Cardiac fibroblast (primary cell): ENCODE measurements around the gene COL19A1.

Source experiments
- DNase-seq, 2 donors: peaks; one replicate each; pipeline versions ENCODE4 v3.0.0 to v3.0.0-alpha.2; 2010; ENCODE audit warnings: low read depth in 2 of 2
- H3K4me3 ChIP-seq, 2 donors: replicated peaks in 1 of 2; 1 replicate in 1 of 2; 2 replicates in 1 of 2; pipeline ENCODE4 v1.5.1; 2011; ENCODE audit warnings: low read depth in 2 of 2, low read length in 2 of 2, mild to moderate bottlenecking in 2 of 2, moderate library complexity in 1 of 2
- TF ChIP-seq, protein P1 (sequence below): IDR thresholded peaks from one replicate; pipeline ENCODE4 v1.5.1; 2011; ENCODE audit warnings: low read depth, mild to moderate bottlenecking, low read length, inconsistent platforms

Gene COL19A1

DNA sequence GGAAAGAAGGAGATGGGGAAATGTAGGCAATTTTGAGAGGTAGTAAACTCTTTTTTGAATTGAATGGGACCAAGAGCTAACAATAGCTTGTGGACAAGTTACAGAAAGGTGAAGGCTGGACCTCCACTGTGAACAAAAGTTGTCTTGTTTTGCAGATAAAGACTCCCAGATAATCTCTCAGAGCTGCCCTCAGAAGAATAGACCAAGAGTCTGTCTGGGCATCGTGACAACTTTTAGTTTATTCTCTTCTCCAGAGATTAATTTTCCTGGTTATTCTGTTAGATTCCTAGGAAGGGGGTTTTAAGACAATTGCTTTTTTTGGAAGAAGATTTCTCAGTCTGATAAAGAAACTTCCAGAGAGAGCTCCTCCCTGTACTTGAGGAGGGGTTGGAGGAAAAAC is 161.9 kb downstream of the COL19A1 start:
- TF ChIP-seq, protein P1, sequence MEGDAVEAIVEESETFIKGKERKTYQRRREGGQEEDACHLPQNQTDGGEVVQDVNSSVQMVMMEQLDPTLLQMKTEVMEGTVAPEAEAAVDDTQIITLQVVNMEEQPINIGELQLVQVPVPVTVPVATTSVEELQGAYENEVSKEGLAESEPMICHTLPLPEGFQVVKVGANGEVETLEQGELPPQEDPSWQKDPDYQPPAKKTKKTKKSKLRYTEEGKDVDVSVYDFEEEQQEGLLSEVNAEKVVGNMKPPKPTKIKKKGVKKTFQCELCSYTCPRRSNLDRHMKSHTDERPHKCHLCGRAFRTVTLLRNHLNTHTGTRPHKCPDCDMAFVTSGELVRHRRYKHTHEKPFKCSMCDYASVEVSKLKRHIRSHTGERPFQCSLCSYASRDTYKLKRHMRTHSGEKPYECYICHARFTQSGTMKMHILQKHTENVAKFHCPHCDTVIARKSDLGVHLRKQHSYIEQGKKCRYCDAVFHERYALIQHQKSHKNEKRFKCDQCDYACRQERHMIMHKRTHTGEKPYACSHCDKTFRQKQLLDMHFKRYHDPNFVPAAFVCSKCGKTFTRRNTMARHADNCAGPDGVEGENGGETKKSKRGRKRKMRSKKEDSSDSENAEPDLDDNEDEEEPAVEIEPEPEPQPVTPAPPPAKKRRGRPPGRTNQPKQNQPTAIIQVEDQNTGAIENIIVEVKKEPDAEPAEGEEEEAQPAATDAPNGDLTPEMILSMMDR: no peak
- H3K4me3 ChIP-seq: no peak overlapping the region
- no peak for DNase-seq

- TF ChIP-seq, protein P1: no peak
- H3K4me3 ChIP-seq: no peak overlapping the region
- no peak for DNase-seq
These were observed 162.6 kb downstream of the COL19A1 start for GRCh38 chr6:70028926-70029325.

DNA sequence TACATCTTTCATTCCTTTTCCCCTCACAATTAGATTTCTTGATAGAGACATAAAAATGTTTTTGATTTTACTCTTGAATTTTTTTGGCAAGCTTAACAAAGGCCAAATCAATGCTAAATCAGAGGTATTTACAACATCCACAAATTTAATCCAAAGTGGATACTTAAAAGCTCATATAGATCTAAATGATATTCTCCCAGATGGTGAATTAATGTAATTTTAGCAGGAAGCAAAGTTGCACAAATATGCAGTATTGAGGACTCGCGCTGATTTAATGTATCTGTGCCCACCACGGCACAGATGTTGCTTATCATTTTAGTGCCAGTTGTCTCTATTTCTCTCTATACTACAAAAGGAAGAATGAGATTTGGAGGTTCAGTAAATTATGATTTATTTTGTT is 167.4 kb downstream of the COL19A1 start:
- TF ChIP-seq, protein P1: no peak
- H3K4me3 ChIP-seq: no peak overlapping the region
- DNase-seq: no peak

DNA sequence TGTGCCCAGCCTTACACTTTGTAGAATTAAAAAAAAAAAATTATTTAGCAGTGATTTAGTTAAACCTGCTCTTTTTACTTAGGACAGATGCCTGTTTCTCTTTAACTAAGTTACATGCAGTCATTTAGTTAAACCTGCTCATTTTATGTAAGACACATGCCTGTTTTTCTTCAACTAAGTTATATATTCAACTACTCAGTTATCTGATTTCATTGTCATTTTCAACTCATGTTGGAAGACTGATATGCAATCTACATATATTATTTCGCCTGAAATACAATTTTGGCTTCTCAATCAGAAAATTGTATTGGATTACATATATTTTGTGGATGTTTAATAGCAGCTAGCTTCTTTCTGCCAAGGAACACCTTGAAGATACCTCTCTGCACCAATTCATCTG is 171.1 kb downstream of the COL19A1 start:
- no peak for DNase-seq
- TF ChIP-seq, protein P1: no peak
- no peak overlapping the region for H3K4me3 ChIP-seq

DNA sequence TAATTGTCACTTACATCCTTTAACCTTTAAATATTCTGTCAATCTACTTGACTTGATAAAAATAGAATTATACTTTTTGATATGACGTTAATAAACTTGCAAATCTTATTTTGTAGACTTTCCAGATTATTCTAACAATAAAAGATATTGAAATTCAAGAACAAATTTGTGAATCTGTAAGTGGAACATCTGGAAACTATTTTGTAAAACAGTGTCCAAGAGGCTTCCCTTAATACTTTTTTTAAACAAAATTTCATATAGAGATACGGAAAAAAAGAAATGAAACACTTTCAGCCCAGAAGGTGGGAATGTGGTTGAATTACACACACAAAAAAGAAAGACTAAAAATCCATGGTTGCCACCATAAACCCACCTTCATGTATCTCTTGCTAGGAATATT is 174.4 kb downstream of the COL19A1 start:
- TF ChIP-seq, protein P1: no peak

GRCh38 chr6:70041411-70041810 is 175.1 kb downstream of the COL19A1 start:
- no peak overlapping the region for H3K4me3 ChIP-seq
- no peak for DNase-seq
- TF ChIP-seq, protein P1: no peak

More for the DNA sequence above, 174.4 kb downstream of the COL19A1 start:
- DNase-seq: no peak
- H3K4me3 ChIP-seq: no peak overlapping the region

GRCh38 chr6:70045413-70045812 is 179.1 kb downstream of the COL19A1 start:
- TF ChIP-seq, protein P1: no peak
- no peak for DNase-seq
- no peak overlapping the region for H3K4me3 ChIP-seq
